Hepatocyte (in vitro differentiated cells): ENCODE measurements around the gene SKOR2.

Experiments used
- CTCF ChIP-seq: fragments of 200-600 bp; sonication (generic); IDR thresholded peaks from 2 replicates; pipeline ENCODE4 v1.5.1; 2016; ENCODE audit warnings: antibody characterized with exemption, mild to moderate bottlenecking; ENCODE audit not compliant: poor library complexity
- EZH2 ChIP-seq: fragments of 200-600 bp; sonication (generic); IDR thresholded peaks from 2 replicates; pipeline ENCODE4 v1.6.1; 2016; ENCODE audit warnings: antibody characterized with exemption, mild to moderate bottlenecking, borderline replicate concordance

GRCh38 chr18:47250391-47251046, 941 bp downstream of the SKOR2 start:
- no peak for TF ChIP-seq CTCF
- TF ChIP-seq EZH2, result no peak
